Measurements from ENCODE around the gene MAST1.

The MAST1 gene

DNA sequence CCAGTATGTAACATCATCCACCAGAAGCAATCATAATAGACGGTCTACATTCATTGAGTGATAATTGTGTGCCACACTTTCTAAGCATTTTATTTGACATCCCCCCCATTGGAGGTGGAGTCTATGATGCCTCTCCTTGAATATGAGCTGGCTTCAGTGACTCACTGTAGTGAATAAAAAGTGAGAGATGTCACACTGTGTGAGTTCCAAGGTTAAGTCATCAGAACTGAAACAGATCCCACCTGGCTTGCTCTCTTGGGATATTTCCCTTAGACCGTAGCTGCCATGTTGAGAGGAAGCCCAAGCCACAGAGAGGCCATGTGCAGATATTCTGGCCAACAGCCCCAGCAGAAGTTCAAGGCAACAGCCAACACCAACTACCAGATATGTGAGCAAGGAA, 16.6 kb upstream of the MAST1 start:
- DNase-seq (ENCODE audit: low read depth), result peak; percentile 43
- no peak overlapping the region for H3K4me3 ChIP-seq (ENCODE audit: control insufficient read depth, low read depth, low read length)
- no peak for TF ChIP-seq CTCF (conservative IDR thresholded peaks at IDR 0.05; ENCODE audit: control insufficient read depth, insufficient read depth, low read depth, low read length)

GRCh38 chr19:12825254-12826131, 12.8 kb upstream of the MAST1 start:
- no peak for DNase-seq (ENCODE audit: low read depth)
- no peak overlapping the region for H3K4me3 ChIP-seq (ENCODE audit: control insufficient read depth, low read depth, low read length)
- no peak for TF ChIP-seq CTCF (conservative IDR thresholded peaks at IDR 0.05; ENCODE audit: control insufficient read depth, insufficient read depth, low read depth, low read length)

DNA sequence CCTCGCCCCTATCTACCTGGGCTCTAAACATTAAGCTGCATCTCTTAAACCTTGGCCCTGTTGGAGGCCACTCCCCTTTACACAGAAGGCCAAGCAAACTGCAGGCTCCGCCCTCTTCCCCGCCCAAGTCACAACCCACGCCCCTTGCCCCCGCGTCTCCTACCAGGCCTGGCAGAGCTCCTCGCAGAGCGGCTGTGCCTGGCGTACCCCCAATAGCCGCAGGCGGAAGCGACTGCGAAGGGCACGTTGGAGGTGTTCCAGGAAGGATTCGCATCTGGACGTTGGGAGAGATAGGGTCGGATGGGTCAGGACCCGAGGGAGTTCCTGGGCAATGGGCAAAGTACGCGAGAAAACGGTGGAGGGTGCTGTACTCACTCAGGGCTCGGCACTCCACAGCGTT, 9.8 kb upstream of the MAST1 start:
- DNase-seq (ENCODE audit: low read depth), result peak; percentile 33
- no peak overlapping the region for H3K4me3 ChIP-seq (ENCODE audit: control insufficient read depth, low read depth, low read length)
- TF ChIP-seq CTCF (conservative IDR thresholded peaks at IDR 0.05; ENCODE audit: control insufficient read depth, insufficient read depth, low read depth, low read length), result no peak

DNA sequence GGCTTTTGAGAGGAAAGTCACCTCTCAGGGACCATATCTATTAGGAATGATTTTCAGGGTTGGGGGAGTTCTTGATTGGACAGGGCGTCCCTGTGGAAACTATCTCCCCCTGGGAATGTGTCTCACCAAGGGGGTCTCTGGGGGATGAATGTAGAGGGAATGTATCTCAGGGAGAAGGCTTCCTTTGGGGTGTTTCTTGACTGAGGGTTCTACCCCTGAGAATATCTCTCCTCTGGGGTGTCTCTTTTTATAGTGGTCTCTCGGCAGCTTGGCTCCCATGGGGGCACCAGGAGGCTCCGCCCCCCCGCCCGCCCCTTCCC, 4.9 kb upstream of the MAST1 start:
- H3K4me3 ChIP-seq (ENCODE audit: control insufficient read depth, low read depth, low read length), result no peak overlapping the region
- DNase-seq (ENCODE audit: low read depth), result no peak
- TF ChIP-seq CTCF (conservative IDR thresholded peaks at IDR 0.05; ENCODE audit: control insufficient read depth, insufficient read depth, low read depth, low read length), result no peak

- peak overlapping the region; percentile 29 for H3K4me3 ChIP-seq (ENCODE audit: control insufficient read depth, low read depth, low read length)
- DNase-seq (ENCODE audit: low read depth), result no peak
- no peak for TF ChIP-seq CTCF (conservative IDR thresholded peaks at IDR 0.05; ENCODE audit: control insufficient read depth, insufficient read depth, low read depth, low read length)
Measured at GRCh38 chr19:12833738-12834565, 4.4 kb upstream of the MAST1 start.

DNA sequence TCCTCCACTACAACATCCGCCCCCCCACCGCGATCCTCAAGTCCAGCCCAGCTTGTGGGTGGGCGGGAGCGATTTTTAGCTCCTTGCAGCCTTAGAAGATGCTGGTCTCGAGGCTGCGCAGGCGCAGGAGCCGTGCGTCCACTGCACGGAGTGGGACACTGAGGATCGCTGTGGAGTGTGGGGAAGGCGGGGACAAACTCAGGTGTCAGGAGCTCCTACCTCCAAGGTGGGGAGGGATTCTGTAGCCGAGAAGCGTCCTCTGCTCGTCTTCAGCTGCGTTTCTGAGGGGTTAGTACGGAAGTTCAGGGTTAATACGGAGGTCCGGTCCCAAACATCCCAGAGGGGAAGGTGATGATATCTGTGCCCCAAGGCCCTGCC, 3.8 kb upstream of the MAST1 start, which contains the start of gene RTBDN:
TSS of gene RTBDN (minus strand) at position 14 of the 378 bp plus-strand sequence. CDS start 4,600 bp downstream, outside the sequence.
- no peak for DNase-seq (ENCODE audit: low read depth)
- no peak for TF ChIP-seq CTCF (conservative IDR thresholded peaks at IDR 0.05; ENCODE audit: control insufficient read depth, insufficient read depth, low read depth, low read length)
- peak within 1 kb of the TSS; percentile 29 for H3K4me3 ChIP-seq (ENCODE audit: control insufficient read depth, low read depth, low read length)

Measured in fibroblast of mammary gland (primary cell).